Mesothelial cell of epicardium (in vitro differentiated cells): Measurements from ENCODE around the gene APLP2. TPM values are rescaled to one million over a fixed set of nuclear protein-coding genes. Genes with fewer than 3 reads are reported as not detected.

Experiments used
- DNase-seq, 2 experiments: peaks; one replicate each; pipeline ENCODE4 v3.0.0; 2021; ENCODE audit warnings: low spot score in 2 of 2; ENCODE audit not compliant: unreplicated experiment in 2 of 2
- H3K27ac Mint-ChIP-seq: 2 replicates; pipeline ENCODE4 v1.8.0; 2021; ENCODE audit warnings: mixed read lengths
- H3K27me3 Mint-ChIP-seq: 2 replicates; pipeline ENCODE4 v1.8.0; 2021; ENCODE audit warnings: low read depth, mixed read lengths
- H3K36me3 Mint-ChIP-seq: 2 replicates; pipeline ENCODE4 v1.8.0; 2021; ENCODE audit warnings: mixed read lengths
- H3K4me1 Mint-ChIP-seq: 2 replicates; pipeline ENCODE4 v1.8.0; 2021; ENCODE audit warnings: mixed read lengths
- H3K4me3 Mint-ChIP-seq: 2 replicates; pipeline ENCODE4 v1.8.0; 2021; ENCODE audit warnings: mild to moderate bottlenecking, moderate library complexity, mixed read lengths
- H3K9me3 Mint-ChIP-seq: 2 replicates; pipeline ENCODE4 v1.8.0; 2021; ENCODE audit warnings: mixed read lengths
- CTCF ChIP-seq: fragments of 200-600 bp; sonication (generic); IDR thresholded peaks from one replicate; pipeline ENCODE4 v1.5.0; 2021; ENCODE audit warnings: antibody characterized with exemption; ENCODE audit not compliant: unreplicated experiment
- total RNA-seq: library from RNA; stranded (reverse); gene quantifications from 3 replicates; pipeline ENCODE4 v1.2.1, GENCODE V29; 2021

The APLP2 gene
- total RNA-seq, 1 donor from 2014 or later: 240 TPM

DNA sequence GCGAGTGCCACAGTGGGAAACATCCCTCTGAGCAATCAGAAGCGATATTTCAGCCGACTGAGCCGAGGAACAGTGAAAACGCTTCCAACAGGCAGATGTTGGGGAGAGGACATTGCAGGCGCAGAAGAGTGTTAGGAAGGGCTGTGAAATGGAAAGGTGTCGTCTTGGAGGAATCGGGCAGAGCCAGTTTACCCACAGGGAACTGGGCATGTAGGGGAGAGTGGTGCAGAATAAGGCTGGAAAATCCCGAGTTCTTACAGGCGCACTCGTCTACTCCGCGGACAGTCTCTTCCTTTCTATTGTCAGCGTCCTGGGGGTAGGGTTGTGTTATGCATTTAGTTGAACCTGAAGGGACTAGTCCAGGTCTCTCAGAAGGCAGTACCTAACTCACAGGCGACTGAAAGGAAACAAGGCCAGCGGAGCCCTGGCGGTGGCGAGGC, 1.1 kb upstream of the APLP2 start:
- Mint-ChIP-seq H3K36me3 (no peaks in the 10 kb centered on the region), H3K4me3 (peak overlapping the region; percentile 81), H3K27ac (peak overlapping the region; percentile 94), H3K27me3 (no peaks in the 10 kb centered on the region), H3K4me1 (peaks cover 23% of the 10 kb centered on the region), H3K9me3 (no peaks in the 10 kb centered on the region)
- no peak for DNase-seq
- no peak for TF ChIP-seq CTCF

DNA sequence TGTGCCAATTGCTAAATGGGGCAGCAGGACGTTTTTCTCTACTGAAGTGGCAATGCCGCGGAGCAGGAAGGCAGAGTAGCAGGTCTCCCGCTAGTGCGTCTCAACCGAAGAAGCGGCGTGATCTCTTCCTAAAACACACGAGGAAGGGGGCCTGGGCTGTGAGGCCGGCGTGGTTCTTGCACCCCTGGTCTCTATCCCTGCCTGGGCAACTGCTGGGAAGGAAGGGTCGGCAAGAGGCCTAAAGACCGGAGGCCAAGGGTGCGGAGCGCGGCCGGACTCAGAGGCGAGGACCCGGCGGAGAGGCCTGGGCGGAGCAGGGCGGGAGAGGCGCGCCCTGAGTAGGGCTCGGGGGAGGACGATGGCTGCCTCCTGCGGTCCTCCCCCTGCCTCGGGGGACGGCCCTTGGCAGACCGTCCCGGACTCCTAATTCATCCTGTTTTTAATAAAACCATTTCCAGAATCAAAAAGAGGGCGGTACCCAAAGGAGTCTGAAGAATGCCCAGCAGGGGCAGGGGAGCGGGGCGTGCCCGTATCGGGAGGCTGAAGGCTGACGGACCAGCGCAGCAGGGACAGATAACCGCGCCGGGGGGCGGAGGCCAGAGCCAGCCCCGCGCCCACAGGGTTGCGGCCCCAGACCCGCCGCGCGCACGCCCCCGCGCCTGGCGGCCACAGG, 572 bp upstream of the APLP2 start:
- peak in 1 of 2 experiments; percentile 23 for DNase-seq
- TF ChIP-seq CTCF: no peak
- Mint-ChIP-seq H3K36me3 (no peaks in the 10 kb centered on the region), H3K27ac (peak overlapping the region; percentile 94), H3K4me3 (peak overlapping the region; percentile 81), H3K4me1 (peaks cover 23% of the 10 kb centered on the region), H3K9me3 (no peaks in the 10 kb centered on the region), H3K27me3 (no peaks in the 10 kb centered on the region)

GRCh38 chr11:130070109-130070845, 583 bp downstream of the APLP2 start:
- Mint-ChIP-seq H3K27me3 (no peaks in the 10 kb centered on the region), H3K27ac (peak overlapping the region; percentile 84), H3K36me3 (no peaks in the 10 kb centered on the region), H3K4me3 (peak overlapping the region; percentile 84), H3K9me3 (no peaks in the 10 kb centered on the region), H3K4me1 (peaks cover 27% of the 10 kb centered on the region)
- no peak for TF ChIP-seq CTCF
- peak; percentile 22 to 62 for DNase-seq

- Mint-ChIP-seq H3K27ac (peak overlapping the region; percentile 84), H3K9me3 (no peaks in the 10 kb centered on the region), H3K4me3 (peak overlapping the region; percentile 81), H3K27me3 (no peaks in the 10 kb centered on the region), H3K36me3 (no peaks in the 10 kb centered on the region), H3K4me1 (peaks cover 32% of the 10 kb centered on the region)
- no peak for TF ChIP-seq CTCF
- no peak for DNase-seq
Observed at GRCh38 chr11:130070846-130071200, 1.1 kb downstream of the APLP2 start.

DNA sequence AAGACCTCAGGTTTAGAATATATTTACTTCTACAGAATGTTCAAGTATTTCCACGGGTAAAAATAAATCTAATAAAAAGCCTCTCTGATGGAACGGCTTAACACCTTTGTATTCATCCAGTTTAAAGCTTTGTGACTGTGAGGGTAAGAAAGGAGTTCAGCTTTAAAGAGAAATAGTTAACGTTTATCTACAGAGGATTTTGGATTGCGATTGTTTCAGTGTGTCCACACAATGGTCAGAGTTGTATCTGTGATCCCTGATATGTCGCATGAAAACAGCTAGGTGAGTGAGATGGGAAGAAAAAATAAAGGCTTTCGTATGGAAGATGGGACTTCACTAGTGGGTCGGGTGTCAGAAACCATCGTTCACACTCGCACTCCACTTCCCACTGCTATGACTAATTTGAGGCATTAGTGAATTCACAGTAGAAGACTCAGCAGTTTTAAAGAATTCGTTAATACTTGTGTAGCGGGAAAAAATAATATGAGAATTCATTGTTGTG, 1.6 kb downstream of the APLP2 start:
- Mint-ChIP-seq H3K4me1 (peaks cover 32% of the 10 kb centered on the region), H3K36me3 (no peaks in the 10 kb centered on the region), H3K4me3 (peak overlapping the region; percentile 81), H3K27me3 (no peaks in the 10 kb centered on the region), H3K27ac (peak overlapping the region; percentile 82), H3K9me3 (no peaks in the 10 kb centered on the region)
- TF ChIP-seq CTCF: no peak
- no peak for DNase-seq
